CD4-positive, alpha-beta T cell treated with Interleukin-17A for 4 hours (primary cell): Measurements from ENCODE around the gene THRSP.
A peak's percentile ranks its signal among the peaks of the same experiment; 100 is the strongest.
"Not testable (repeated sequence)": the region's sequence is repeated elsewhere in the genome, so short reads cannot be mapped to it uniquely, and the experiment has no call there.

Source experiments
- DNase-seq: peaks from one replicate; pipeline ENCODE4 v3.0.0-alpha.2; 2020; ENCODE audit warnings: mixed read lengths

Gene THRSP

GRCh38 chr11:78069465-78069864 lies 5.8 kb downstream of the THRSP start:
- DNase-seq = no peak

DNA sequence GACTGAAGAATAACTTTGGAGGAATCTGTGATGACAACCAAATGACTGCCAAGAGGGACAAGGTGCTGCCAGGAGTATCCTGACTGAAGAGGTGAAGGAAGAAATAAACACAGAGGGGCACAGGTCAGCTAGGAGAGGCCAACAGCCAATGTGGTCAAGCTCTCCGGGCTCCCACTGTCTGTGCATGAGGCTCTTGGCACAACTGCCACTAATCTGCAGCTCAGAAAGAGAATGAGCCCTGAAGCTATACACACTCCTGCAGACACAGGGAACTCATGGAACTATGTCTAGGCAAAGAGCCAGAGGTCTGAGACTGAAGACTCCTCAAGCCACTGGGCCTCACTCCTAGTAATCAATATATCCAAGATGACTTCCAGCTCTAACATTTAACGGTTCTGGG lies 7.0 kb downstream of the THRSP start:
- DNase-seq = no peak

GRCh38 chr11:78071717-78072116 lies 8.1 kb downstream of the THRSP start:
- DNase-seq = no peak

GRCh38 chr11:78072455-78072854 lies 8.8 kb downstream of the THRSP start:
- no peak for DNase-seq

- DNase-seq = no peak
Observed at GRCh38 chr11:78074756-78075155, 11.1 kb downstream of the THRSP start.

DNA sequence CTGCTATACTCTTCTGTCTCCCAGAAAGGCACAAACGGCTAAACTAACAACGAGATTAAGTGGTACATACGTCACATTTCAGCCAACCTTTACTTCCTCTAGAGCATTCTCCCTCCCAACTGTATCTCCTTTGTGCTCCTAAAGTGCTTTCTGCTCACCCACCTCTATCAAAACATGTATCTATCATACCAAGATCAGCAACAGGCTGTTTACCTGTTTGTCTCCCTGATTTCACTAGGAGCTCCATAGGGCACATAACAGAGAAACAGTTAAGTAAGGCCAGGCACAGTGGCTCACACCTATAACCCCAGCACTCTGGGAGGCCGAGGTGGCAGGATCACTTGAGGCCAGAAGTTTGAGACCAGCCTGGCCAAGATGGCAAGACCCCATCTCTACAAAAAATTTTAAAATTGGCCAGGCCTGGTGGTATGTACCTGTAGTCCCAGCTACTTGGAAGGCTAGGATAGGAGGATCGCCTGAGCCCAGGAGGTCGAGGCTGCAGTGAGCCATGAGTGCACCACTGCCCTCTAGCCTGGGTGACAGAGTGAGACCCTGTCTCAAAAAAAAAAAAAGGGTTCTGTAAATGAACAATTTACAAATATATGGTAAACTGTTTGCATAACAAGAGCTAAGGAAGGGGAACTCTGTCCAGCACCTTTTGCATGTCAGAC lies 13.2 kb downstream of the THRSP start:
- no peak for DNase-seq

GRCh38 chr11:78077592-78077991 lies 13.9 kb downstream of the THRSP start:
- not testable (repeated sequence) for DNase-seq

- DNase-seq = no peak
Observed at GRCh38 chr11:78078218-78079167, 14.8 kb downstream of the THRSP start.

- DNase-seq = peak; percentile 77
Observed at GRCh38 chr11:78079232-78080083, 15.8 kb downstream of the THRSP start, which contains the start of gene NDUFC2. NDUFC2 (minus strand) TSS chr11:78079862; CDS start chr11:78079744, 118 bp downstream.

DNA sequence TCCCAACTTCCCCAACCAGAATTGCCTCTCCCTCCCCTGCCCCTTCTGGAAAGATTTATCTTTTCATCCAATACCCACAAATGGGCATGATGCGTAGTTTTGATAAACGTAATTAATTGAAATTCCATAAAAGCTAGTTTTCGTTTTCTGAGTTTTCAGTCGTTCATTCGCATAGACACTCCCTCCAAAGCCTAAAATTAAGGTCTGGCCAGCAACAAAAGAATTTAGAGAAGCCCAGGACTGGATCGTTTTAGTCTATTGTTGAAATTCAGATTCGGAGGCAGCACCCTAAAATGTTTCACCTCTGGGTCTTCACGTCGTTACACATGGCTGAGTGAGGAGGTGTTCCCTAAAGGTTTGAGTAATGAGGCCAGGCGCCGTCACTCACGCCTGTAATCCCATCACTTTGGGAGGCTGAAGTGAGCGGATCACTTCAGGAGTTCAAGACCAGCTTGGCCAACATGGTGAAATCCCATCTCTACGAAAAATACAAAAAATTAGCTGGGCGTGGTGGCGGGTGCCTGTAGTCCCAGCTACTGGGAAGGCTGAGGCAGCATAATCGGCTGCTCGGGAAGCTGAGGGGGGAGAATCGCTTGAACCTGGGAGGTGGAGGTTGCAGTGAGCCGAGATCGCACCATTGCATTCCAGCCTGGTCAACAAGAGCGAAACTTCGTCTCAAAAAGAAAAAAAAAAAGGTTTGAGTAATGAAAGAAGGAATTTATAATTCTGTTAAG lies 16.6 kb downstream of the THRSP start:
- DNase-seq = peak; percentile 7

- DNase-seq = no peak
Observed at GRCh38 chr11:78080818-78081495, 17.3 kb downstream of the THRSP start.

DNA sequence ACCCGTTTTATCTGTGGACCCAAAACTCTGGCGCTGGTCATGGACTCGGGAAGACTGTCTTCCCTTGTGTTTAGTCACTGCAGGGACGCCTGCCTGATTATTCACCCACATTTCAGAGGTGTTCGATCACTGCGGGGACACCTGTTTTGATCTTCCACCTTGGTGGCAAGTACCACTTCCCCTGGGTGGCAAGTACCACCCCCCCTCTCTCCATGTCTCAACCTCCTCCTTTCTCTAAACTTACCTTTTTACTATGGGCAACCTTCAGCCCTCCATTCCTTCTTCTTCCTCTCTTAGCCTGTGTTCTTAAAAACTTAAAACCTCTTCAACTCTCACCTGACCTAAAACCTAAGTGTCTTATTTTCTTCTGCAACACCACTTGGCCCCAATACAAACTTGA lies 17.9 kb downstream of the THRSP start:
- no peak for DNase-seq

- no peak for DNase-seq
Observed at GRCh38 chr11:78082146-78082545, 18.5 kb downstream of the THRSP start.

GRCh38 chr11:78083021-78083420 lies 19.4 kb downstream of the THRSP start:
- no peak for DNase-seq

GRCh38 chr11:78084506-78084905 lies 20.8 kb downstream of the THRSP start:
- not testable (repeated sequence) for DNase-seq

DNA sequence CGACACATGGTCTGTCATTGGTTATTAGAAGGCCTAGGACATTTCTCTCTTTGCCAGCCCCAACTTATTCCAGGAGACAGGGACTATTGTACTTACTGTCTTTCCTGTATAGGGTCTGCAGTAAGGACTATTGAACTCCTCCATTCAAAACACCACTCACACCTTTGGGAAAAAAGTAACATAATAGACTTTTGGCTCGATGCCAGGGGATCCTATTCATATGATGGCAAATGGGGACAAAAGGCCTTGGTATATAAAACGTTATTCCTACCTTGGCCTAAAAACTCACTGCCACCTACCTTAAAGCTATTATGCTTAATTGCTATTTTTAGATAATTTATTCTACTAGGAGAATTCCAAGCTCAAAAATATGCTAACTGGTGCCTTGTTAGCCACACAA lies 22.3 kb downstream of the THRSP start:
- DNase-seq = no peak

- DNase-seq = not testable (repeated sequence)
Observed at GRCh38 chr11:78086521-78087074, 22.9 kb downstream of the THRSP start.

- DNase-seq = no peak
Observed at GRCh38 chr11:78094250-78094649, 30.6 kb downstream of the THRSP start.

DNA sequence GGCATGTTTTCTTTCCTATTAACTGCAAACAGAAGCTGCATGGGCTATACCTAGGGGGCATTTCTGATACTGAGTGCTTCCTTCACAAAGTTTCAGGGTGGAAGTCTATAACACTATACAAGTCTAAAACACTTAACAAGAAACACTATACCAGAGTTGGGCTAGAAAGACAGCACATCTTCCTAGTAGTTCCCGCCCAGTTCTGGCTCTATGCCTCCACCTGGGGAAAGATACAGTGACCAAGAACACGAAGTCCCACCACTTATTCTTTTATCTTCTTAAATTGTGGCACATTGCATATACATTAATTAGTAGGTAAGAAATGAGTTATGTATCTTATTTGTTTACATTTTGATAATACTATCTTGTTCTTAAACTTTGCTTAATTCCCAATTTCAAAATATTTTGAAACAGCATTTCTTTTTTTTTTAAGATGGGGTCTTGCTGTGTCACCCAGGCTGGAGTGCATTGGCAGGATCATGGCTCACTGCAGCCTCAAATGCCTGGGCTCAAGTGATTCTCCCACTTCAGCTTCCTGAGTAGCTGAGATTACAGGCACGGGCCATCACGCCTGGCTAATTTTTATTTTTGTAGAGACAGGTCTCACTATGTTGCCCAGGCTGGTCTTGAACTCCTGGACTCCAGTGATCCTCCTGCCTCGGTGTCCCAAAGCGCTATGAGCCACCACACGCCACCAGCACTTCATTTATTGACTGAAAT lies 34.2 kb downstream of the THRSP start:
- DNase-seq = no peak

GRCh38 chr11:78099666-78100065 lies 36.0 kb downstream of the THRSP start:
- no peak for DNase-seq

- DNase-seq = no peak
Observed at GRCh38 chr11:78100261-78100660, 36.6 kb downstream of the THRSP start.
